ENCODE data around the gene SASH1.

DNA sequence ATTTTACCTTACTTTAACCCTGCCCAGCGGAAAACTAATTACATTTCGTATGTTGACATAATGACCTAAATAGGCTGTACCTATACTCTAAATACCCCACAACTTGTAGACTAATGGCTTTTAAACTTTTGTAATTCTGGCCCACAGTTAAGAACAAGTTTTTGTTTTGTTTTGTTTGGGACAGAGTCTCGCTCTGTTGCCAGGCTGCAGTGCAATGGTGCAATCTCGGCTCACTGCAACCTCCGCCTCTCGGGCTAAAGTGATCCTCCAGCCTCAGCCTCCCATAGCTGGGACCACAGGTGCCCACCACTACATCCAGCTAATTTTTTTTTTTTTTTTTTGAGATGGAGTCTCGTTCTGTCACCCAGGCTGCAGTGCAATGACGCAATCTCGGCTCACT, 5.7 kb upstream of the SASH1 start:
- no peak for TF ChIP-seq CTCF (IDR thresholded peaks at IDR 0.05)
- no peak for TF ChIP-seq POLR2A (IDR thresholded peaks at IDR 0.05)

Data from sigmoid colon (tissue), 3 donors.